ENCODE measurements around the gene CCND1.
A peak's percentile ranks its signal among the peaks of the same experiment; 100 is the strongest.
"Not testable (repeated sequence)": the region's sequence is repeated elsewhere in the genome, so short reads cannot be mapped to it uniquely, and the experiment has no call there.

The CCND1 gene

DNA sequence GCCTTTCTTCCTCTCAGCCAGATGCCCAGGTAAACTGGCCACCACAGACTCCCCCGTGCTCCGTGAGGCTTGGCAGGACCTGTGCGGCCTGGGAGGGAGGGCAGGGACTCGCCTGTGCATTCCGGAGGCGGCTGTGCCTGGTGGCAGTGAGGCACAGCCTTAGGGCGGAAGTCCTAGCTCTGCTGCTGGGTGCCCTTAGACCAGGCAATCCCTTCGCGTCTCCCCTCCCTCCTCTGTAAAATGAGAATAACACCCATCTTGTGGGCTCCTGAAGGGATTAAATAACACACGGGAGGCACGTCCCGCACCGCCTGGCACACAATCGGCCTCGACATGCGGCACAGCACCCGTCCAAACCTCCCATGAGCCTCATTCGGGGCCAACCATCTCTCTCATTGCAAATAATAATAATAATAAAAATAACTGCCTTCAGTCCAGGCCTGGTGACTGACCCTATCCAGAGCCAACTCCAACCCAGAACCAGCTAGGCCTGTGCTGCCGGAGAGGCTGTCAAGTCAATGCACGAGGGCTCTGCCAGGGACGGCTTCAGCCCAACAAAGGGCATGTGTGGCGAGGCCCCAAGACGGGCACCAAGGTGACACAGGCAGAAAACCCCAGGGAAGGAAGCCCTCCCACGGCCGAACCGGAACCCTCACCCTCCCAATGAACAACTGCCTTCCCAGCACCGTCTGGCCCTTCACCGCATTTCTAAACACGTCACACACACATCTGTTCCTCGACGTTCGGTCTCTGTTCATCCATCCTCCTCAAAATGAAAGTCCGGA lies 26.0 kb downstream of the CCND1 start:
- no peak for DNase-seq (ENCODE audit: low read depth, low spot score)

DNA sequence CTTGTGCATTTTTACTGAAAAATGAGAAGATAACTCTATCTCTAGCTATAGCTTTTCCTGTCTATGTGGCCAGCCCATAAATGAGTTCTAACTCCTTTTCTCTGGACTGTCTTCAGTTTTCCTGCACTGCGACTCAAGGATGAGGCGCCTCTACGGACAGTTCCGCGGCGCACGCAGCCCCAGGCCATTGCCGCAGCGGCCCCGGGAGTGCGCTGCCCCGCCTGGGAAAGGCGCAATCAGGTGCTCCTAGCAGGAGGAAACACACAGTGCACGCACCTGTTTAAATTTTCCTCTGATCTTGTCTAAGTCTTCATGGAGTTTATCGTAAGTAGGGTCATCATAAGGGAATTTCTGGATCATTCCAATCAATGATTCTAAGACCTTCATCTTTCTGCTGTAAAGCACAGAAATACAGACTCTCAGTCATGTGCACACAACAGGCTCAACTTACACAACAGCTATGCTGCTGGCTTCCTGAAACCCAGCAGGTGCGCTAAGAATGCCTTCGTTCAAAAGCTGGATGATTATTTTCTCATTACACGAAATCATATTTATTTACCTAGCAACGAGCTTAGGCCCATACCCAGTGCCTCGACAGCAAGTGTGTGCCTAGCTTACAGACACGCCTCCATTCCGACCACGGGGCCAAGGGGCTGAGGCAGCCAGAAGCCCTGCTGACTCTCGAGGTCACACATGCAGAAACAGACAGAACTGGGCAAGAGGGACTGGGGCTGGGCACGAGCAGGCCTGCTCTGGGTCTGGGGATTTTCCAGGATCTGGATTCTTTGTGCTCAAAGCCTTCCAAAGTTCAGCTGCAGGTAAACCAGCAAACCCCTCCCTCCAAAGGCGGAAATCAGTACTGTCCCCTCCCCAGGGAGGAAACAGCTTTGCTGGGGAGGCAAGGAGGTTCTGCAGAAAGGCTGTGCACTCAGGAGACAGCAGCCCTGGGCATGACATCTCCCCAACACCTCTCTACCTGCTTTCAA lies 27.0 kb downstream of the CCND1 start:
- no peak for DNase-seq (ENCODE audit: low read depth, low spot score)

DNA sequence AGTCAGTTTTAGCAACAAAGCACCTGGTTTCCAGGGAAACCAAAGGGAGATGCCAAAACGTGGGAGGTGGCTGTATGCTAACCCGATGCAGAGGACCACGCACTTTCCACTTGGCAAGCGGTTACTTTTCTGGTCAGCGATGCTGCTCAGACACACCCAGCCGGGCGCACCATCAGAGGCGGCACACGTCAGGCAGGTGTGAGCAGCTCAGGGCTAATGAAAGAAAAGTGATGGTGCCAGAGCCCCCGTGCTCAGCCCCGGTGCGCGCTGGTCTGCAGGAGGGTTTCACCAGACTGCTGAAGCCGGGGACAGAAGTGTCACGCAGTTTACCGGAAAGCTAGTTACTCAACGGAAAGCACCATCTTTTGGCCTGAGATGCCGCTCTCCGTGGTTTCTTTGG lies 28.5 kb downstream of the CCND1 start:
- no peak for DNase-seq (ENCODE audit: low read depth, low spot score)

DNA sequence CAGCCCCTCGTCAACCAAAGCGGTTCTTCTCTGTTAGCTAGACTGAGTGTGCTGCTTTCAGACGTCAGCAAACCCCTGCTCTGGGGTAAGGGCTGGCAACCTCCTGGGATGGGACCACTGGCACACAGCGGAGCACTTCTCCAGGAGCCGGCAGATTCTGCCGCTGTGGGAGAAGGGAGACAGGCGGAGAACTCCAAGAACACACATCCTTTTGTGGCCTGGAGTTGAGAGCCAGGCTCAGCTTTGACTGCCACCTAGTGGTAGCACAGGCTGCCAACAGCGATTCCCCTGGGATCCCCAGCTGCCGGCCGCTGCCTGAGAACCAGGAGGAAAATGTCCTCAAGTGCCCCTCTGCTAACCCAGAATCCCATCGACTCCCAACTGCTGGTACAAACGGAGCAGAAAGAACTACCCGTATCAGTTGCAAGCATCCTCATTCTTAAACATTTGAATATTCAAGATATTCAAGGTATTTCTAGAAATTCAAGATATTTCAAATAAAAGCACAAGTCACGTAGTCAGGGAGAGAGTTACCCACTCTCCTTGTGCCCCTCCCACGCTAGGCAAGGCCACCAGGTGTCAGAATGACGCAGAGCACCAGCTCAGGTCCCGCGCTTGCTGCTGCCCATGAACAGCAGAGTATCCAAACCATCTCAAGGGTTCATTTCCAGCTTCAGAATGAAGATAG lies 29.3 kb downstream of the CCND1 start:
- DNase-seq (ENCODE audit: low read depth, low spot score): peak; percentile 15

DNA sequence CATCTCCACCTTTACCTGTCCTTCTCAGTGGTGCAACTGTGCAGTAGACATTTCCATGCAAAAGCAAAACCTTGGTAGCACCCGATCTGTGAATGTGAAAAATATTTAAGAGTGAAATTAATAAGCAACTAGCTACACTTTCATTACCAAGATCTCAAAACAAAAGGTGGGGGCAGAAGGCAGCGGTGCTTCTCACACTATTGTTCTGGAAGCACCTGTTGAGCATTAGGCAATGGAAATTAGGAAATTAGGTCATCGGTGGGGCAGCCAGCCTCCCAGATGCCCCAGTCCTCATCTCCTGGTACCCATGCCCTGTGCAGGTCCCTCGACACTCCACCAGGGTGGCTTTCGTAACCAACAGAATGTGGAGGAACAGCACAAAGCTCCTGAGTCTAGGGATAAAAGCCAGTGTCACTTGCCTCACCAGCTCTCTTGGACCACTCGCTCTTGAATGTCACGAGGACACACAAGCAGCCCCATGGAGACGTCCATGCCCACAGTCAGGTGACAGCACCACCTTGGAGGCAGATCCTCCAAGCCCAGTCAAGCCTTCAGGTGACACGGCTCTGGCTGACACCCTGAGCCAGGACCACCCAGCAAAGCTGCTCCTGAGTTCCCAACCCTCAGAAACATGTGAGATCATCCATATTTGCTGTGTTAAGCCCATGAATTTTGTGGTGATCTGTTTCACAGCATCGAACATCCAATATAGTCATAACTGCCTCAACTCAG lies 30.9 kb downstream of the CCND1 start:
- DNase-seq (ENCODE audit: low read depth, low spot score): no peak

DNA sequence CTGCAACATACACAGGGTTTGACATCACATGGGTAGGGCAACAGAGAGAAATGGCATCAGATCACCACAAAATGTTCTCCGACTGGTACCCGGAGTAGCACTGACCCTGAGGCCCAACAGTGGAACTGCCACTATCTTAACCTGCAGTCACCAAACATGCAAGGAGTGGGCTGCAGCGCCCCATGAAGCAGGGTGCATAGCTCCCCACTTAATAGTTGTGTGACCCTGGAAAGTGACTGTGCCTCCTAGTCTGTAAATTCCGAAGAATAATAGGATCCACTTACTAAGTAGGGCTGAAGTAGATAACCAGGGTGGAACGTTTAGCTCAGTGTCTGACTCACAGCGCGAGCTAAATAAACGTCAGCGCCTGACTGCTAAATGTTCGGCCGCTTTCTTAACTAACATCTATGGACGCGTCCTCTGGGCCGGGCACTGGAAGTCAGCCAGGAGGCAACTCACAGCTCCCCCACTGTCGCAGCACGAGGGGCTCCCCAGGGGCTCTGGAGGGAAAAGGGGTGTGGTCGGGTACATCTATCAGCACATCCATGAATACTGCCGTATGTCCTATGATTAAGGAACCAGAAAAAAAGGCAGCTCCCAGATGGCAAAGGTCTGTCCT lies 33.4 kb downstream of the CCND1 start:
- no peak for DNase-seq (ENCODE audit: low read depth, low spot score)

DNA sequence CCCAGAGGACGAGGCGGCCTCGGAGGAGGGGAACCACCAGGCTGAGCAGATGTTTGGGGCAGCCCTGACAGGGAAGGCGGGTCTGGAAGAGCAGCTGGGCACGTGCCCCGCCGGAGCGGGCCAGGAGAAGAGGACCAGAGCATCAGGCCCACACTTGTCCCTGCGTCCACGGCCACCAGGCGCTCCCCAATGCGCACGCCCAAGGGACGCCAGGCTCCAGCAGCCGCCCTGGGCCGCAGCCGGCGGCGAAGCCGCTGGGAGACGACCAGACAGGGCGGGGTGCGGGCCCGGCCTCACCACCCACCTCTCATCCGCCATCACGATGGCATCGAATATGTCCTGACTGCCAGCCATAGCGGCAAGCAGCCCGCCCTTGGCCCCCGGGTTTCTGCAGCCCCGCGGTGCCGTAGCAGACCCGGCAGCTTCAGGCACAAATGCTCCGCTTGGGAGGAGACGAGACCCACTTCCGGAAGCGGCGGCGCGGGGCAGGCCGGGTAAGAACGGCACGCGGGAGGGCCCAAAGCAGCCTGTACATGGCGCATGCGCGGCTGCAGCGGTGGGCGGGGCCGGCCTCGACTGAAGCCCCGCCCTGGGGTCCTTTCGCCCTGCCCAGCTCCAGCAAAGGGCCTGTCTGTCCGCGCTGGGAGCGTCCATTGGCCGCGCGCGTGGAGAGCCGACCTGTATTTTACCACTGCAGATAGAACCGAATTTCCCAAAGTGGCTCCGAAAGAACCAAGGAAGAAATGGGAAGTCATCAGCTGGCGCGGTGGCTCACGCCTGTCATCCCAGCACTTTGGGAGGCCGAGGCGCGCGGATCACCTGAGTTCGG lies 34.1 kb downstream of the CCND1 start, which contains the start of gene LTO1:
Gene LTO1, minus strand, starts transcription at position 468 of the 829 bp plus-strand sequence. Its CDS starts 114 bp downstream, at position 354.
- peak; percentile 91 for DNase-seq (ENCODE audit: low read depth, low spot score)

DNA sequence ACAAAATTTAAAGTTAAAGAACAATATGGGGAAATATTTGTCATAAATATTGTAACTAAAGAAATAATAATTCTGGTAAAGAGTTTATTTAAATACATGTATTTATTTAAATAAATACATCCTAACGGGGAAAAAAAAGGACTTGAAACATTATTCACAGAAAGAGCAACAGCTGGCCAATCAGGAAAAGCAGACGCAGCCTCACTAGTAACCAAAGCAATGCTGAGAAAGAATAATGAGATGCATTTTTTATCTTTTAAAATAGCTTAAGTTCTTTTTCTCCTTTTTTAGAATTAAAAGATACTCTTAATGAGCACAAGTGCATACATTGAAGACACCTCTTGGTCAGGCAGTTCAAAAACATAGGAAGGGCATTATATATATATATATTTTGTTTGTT lies 36.8 kb downstream of the CCND1 start:
- DNase-seq (ENCODE audit: low read depth, low spot score): no peak

DNA sequence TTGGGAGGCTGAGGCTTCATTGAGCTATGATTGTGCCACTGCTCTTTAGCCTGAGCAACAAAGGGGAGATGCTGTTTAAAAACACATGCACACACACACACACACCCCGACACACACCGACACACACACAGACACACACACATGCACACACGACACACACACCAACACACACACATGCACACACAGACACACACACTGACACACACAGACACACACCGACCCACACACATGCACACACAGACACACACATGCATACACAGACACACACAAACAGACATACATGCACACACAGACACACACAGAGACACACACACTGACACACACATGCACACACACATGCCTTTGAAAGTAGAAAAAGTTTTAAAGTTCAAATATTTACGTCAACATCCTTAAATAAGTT lies 39.7 kb downstream of the CCND1 start:
- DNase-seq (ENCODE audit: low read depth, low spot score): no peak

DNA sequence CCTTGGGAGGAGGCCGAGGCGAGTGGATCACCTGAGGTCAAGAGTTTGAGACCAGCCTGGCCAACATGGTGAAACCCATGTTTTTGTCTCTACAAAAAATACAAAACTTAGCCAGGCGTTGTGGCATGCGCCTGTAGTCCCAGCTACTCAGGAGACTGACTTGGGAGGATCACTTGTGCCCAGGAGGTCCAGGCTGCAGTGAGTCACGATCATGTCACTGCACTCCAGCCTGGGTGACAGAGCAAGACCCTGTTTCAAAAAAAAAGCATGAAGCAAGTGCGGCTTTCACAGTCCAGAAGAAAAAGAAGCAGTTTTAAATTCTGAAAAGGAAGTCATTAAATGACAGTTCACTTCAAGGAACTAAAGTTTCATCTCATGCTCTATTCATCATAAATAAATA lies 41.3 kb downstream of the CCND1 start:
- DNase-seq (ENCODE audit: low read depth, low spot score): no peak

DNA sequence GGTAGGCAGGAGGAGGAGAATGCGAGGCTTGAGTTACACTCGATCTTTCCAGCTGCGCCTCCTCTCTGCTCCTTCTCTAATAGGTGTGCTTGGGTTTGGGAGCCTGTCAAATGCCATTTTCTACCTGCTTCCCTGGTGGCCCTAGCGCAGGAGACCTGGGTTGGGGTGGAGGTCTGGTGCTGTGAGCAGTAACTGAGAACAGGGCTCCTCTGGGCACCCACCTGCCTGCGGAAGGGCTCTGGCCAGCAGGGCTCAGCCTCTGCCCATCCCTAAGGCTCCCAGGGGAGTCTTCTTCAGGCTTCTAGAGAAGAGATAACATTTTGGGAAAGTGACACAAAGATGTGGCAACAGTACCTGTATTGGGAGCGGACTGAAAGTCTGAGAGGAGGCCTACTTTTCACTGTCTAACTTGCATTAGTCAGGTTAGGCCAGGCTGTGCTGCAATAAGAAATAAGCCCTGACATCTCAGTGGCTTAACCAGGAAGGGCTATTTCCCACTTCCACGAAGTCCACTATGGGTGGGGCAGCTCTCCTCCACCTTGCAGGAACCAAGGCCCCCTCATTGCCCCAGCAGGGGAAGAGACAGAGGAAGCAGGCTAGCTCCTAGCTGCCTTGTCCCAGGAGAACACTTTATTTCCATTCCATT lies 41.8 kb downstream of the CCND1 start:
- no peak for DNase-seq (ENCODE audit: low read depth, low spot score)

DNA sequence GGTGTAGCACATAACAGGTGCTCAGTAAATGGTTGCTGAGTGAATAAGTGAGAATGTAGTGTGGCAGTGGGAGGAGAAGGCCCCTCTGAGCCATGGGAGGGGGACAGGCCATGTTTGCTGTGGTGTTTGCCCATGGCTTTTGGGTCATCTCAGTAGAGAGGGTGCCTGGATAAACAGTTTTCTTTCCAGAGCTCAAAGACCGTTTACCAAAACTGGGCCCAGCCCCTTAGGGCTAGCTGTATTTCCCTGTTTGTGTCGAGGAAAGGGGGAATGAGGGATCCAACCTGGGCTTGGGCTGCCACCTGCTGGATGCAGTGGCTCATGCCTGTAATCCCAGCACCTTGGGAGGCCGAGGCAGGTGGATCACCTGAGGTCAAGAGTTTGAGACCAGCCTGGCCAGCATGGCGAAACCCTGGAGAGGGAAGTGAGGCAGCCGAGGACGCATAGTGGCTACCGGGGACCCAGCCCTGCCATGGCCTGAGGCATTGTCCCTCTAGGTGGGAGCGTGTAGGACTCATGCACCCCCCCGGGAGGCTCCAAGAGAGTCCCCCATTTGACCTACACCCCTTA lies 42.9 kb downstream of the CCND1 start:
- no peak for DNase-seq (ENCODE audit: low read depth, low spot score)

DNA sequence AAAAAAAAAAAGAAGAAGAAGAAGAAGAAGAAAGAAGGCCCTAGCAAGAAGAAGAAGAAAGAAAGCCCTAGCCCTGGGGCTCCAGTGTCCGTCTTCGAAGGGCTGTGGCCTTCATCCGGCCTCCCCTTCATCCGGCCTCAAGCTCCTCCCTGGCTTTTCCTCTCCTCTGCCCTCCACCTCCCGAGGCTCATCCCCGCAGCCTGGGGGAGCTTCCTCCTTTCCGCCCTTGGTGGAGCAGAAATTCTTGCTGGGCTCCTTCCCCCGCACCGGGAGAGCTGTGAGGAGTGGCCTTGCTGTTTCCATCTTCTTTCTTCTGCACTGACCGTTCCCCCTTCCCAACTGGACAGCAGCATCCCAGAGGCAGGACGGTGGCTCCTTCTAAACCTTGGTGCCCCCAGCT lies 43.7 kb downstream of the CCND1 start:
- no peak for DNase-seq (ENCODE audit: low read depth, low spot score)

DNA sequence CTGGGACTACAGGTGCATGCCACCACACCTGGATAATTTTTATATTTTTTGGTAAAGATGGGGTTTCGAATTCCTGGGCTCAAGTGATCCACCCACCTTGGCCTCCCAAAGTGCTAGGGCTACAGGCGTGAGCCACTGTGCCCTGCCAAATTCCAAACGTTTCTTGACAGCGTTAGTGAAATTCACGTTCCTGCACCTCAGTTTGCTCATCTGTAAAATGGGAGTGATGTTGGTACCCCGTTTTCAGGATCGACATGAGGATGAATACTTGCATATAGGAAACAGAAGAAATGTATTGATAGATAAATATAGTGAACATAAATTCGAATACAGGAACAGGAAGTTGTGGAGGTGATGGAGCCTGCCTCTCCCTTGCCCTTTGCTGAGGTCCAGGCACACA lies 44.4 kb downstream of the CCND1 start:
- DNase-seq (ENCODE audit: low read depth, low spot score): no peak

DNA sequence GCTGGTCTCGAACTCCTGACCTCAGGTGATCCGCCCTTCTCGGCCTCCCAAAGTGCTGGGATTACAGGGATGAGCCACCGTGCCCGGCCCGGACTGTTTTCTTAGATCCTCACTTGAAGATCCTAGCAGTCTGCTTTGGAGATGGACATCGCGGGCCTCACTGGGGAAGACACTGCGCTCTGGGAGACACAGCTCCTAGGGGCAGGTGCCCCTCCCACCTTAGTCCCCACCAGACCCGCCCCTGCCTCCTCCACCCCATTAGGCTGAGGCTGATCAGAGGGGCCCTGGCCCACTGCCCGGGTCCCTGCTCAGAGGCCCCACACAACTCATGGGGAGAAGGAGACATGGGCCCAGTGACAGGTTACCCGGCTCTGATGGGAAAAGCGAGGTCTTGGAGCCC lies 45.5 kb downstream of the CCND1 start:
- DNase-seq (ENCODE audit: low read depth, low spot score): no peak

DNA sequence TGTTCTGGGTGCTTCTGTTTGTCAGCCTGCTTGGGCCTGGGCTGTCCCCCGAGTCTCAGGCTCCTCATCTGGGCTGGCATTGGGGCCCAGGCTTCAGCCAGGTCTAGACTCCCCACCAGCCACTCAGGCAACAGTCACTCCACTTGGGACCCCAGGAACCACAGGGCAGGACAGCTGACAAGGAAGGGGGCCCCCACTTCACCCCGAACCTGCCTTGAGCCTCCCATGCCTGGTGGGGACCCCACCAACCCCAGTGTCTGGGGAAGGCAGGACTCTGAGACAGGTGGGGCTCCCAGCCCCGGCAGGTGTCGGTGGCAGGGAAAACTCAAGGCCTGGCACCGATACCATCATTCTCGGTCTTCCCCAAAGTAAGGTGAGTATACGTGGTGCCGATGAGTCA lies 45.9 kb downstream of the CCND1 start:
- DNase-seq (ENCODE audit: low read depth, low spot score): no peak

DNA sequence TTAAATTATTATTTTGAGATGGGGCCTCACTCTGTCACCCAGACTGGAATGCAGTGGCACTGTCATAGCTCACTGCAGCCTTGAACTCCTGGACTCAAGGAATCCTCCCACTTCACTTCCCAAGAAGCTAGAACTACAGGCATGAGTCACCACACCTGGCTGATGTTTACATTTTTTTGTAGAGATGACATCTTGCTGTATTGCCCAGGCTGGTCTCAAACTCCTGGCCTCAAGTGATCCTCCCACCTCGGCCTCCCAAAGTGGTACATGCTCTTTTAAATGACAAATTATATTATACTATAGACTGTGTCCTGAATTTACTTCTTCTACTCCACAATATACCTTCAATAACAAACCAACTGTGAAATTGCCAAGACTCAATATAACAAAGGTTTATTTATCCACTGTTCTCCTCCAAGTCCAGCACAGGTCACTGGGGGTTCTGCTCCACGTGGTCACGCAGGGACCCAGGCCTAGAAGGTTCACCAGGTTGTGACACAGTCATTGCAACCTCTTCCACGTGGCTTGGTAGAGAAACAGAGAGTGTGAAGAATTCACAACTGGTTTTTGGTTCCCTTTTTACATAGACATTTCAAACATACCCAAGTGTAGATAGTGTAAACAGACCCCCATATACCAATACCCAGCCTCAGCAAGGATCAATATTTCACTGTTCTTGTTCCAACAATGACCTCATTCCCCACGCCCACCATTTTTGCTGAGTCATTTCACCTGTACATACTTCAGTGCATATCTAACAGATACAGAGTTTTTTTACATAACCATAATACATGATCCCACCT lies 47.2 kb downstream of the CCND1 start:
- DNase-seq (ENCODE audit: low read depth, low spot score): not testable (repeated sequence)

Measured in activated CD4-positive, CD25-positive, alpha-beta regulatory T cell treated with anti-CD3 and anti-CD28 coated beads, Interleukin-2, amount 50 U/mL, for 16 hours (primary cell).